T-cell (primary cell): ENCODE results near the gene PTPRT. TPM values are rescaled to one million over a fixed set of nuclear protein-coding genes. Genes with fewer than 3 reads are reported as not detected.

Source experiments
- ATAC-seq, 4 experiments: fragments of 200-7000 bp in 3 of 4; fragments of 150-1000 bp in 1 of 4; cut with Tn5 transposase; replicated peaks in 1 of 4; 1 replicate in 3 of 4; 2 replicates in 1 of 4; pipeline ENCODE4 v1.10.0; 2021; ENCODE audit warnings: moderate library complexity in 3 of 4, mild to moderate bottlenecking in 2 of 4, moderate number of reproducible peaks in 1 of 4
- CTCF ChIA-PET, 2 donors: fragments of 300-600 bp; sonication (Branson Sonifier 250); formaldehyde crosslinking; loops; one replicate each; lab custom pipeline; 2022; ENCODE audit warnings: antibody characterized with exemption in 2 of 2; lab: Charles Lee
- POLR2A ChIA-PET, 2 donors: fragments of 300-600 bp; sonication (Branson Sonifier 250); formaldehyde crosslinking; loops; one replicate each; lab custom pipeline; 2022; ENCODE audit warnings: antibody characterized with exemption in 2 of 2; lab: Charles Lee
- DNase-seq, 35 experiments: peaks; one replicate each; pipeline versions ENCODE4 v3.0.0 to v3.0.0-alpha.2; 2013 to 2023
- H3K27ac ChIP-seq: one replicate; pipeline ENCODE4 v1.5.1; 2013; ENCODE audit warnings: low read length
- H3K27me3 ChIP-seq, 2 experiments: replicated peaks in 1 of 2; 1 replicate in 1 of 2; 2 replicates in 1 of 2; pipeline versions ENCODE4 v1.6.1 to v1.7.0; 2013; ENCODE audit warnings: low read length in 1 of 2, mixed read lengths in 1 of 2; ENCODE audit not compliant: control insufficient read depth in 2 of 2, insufficient read depth in 2 of 2; ENCODE audit errors: extremely low read depth in 1 of 2
- H3K36me3 ChIP-seq, 2 donors: 1 replicate in 1 of 2; 2 replicates in 1 of 2; pipeline versions ENCODE4 v1.6.1 to v1.7.0; 2013; ENCODE audit warnings: low read length in 1 of 2; ENCODE audit not compliant: control insufficient read depth in 2 of 2, insufficient read depth in 1 of 2; ENCODE audit errors: extremely low read depth in 1 of 2
- H3K4me1 ChIP-seq, 2 experiments: 1 replicate in 1 of 2; 2 replicates in 1 of 2; pipeline versions ENCODE4 v1.6.1 to v1.7.0; 2013; ENCODE audit warnings: low read length in 2 of 2, mixed read lengths in 1 of 2; ENCODE audit not compliant: insufficient read depth in 2 of 2, control insufficient read depth in 1 of 2; ENCODE audit errors: extremely low read depth in 1 of 2
- H3K4me3 ChIP-seq, 2 donors: 1 replicate in 1 of 2; 2 replicates in 1 of 2; pipeline versions ENCODE4 v1.5.1 to v1.7.0; 2013; ENCODE audit warnings: mild to moderate bottlenecking in 2 of 2, low read length in 1 of 2, moderate library complexity in 1 of 2; ENCODE audit not compliant: control insufficient read depth in 1 of 2; ENCODE audit errors: extremely low read depth in 1 of 2
- H3K9me3 ChIP-seq: 2 replicates; pipeline ENCODE4 v1.7.0; 2013
- H3K27ac Mint-ChIP-seq, 2 donors: one replicate each; pipeline ENCODE4 v1.8.0; 2020 to 2021; ENCODE audit warnings: mild to moderate bottlenecking in 2 of 2, mixed read lengths in 2 of 2
- H3K27me3 Mint-ChIP-seq, 2 donors: one replicate each; pipeline ENCODE4 v1.8.0; 2021 to 2022; ENCODE audit warnings: mixed read lengths in 2 of 2
- H3K36me3 Mint-ChIP-seq: one replicate; pipeline ENCODE4 v1.8.0; 2021; ENCODE audit warnings: mixed read lengths
- H3K4me1 Mint-ChIP-seq, 3 donors: one replicate each; pipeline ENCODE4 v1.8.0; 2020 to 2022; ENCODE audit warnings: mixed read lengths in 3 of 3, mild to moderate bottlenecking in 1 of 3
- H3K4me3 Mint-ChIP-seq, 3 donors: one replicate each; pipeline ENCODE4 v1.8.0; 2020 to 2022; ENCODE audit warnings: mild to moderate bottlenecking in 3 of 3, mixed read lengths in 3 of 3, moderate library complexity in 3 of 3
- H3K9me3 Mint-ChIP-seq, 3 donors: one replicate each; pipeline ENCODE4 v1.8.0; 2020 to 2022; ENCODE audit warnings: mixed read lengths in 3 of 3
- WGBS: methylation state at CpG from one replicate; pipeline ENCODE4 v1.1.5; 2013; ENCODE audit warnings: missing lambda C conversion rate; ENCODE audit not compliant: insufficient coverage; 5-methylcytosine and 5-hydroxymethylcytosine counted together
- total RNA-seq, 35 experiments: library from RNA in 6 of 35; stranded (reverse) in 6 of 35; fragments of 120-200 nt in 1 of 35; gene quantifications; one replicate each; pipeline versions ENCODE4 v1.2.1 to v1.2.4 and lab custom pipeline; 2013 to 2026

PTPRT gene
- total RNA-seq, 5 donors from 2014 or later (not counting 1 experiment from before 2014, with no cell fraction given) = not detected

DNA sequence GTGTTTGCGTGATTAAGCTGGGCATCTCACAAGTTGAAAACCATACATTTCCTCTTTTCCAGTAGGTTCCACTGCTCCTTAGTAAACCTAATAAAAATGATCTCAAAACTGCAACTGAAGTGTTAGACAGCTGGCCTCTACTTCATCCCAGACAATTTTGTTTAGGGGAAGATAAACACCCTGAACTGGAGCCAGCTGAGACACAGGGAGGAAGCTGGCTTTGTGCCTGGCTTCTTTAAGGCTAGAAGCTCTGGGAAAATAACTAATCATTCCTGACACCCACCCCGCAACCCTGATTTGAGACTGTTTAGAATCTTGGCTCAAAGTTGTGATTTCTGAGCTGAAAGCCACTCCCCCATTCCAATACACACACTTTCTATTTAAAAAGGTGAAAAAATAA is 11.6 kb downstream of the PTPRT start:
- no CpG with 5 or more reads among the region's 2 CpGs for WGBS
- no peaks in the 10 kb centered on the region for H3K36me3 ChIP-seq
- no peak overlapping the region for H3K4me3 Mint-ChIP-seq
- peaks cover 0 to 4% (median 0%) of the 10 kb centered on the region in 3 donors for H3K9me3 Mint-ChIP-seq
- H3K36me3 Mint-ChIP-seq = no peaks in the 10 kb centered on the region
- H3K4me3 ChIP-seq = no peak overlapping the region
- H3K27me3 Mint-ChIP-seq = peaks cover 0 to 5% of the 10 kb centered on the region in 2 donors
- H3K9me3 ChIP-seq = no peaks in the 10 kb centered on the region
- no peaks in the 10 kb centered on the region for H3K27me3 ChIP-seq
- no peak for DNase-seq
- ChIA-PET CTCF (no interaction called here), POLR2A (no interaction called here)
- H3K4me1 ChIP-seq = no peaks in the 10 kb centered on the region
- no peak for ATAC-seq
- H3K27ac ChIP-seq = no peak overlapping the region
- H3K4me1 Mint-ChIP-seq = no peaks in the 10 kb centered on the region
- H3K27ac Mint-ChIP-seq = no peak overlapping the region

DNA sequence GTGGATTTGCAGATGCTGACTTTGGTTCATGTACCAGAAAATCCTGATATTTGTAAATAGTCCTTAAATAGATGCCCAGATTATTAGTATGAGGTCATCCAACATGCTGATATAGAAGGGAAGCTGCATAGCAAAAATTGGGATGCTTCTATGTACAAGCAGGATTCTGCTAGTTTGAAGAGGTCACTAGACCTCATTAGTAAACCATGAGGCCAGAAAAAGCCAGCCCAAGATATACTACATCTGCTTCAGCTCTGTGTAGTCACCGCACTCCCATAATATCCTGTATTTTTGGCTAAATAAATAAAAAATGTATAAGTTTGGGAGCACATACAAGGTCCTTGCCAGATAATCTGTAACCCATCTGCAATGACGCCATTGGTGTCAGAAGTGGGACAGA is 13.0 kb downstream of the PTPRT start:
- peaks cover 0 to 5% (median 4%) of the 10 kb centered on the region in 3 donors for H3K9me3 Mint-ChIP-seq
- H3K27ac Mint-ChIP-seq = no peak overlapping the region

DNA sequence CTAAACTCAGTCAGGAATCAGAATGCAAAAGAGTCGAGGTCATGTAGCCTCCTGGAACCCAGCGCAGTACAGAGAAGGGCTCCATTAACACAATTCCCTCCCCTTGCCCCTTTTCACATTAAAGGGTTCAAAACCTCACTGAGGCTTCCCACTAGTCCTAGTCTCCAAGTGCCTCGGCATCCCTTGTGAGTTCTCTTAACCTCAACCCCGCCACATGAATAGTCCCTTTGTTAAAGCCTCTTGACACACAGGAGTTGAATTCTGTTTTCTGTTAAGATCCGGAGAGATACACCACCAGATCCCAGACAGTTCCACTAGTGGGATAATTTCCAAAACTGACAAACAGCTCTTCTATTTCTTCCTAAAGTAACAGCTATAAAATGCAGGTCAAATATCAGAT is 17.8 kb downstream of the PTPRT start:
- no peaks in the 10 kb centered on the region for H3K27me3 ChIP-seq
- ChIA-PET POLR2A (no interaction called here), CTCF (no interaction called here)
- peaks cover 0 to 5% (median 4%) of the 10 kb centered on the region in 3 donors for H3K9me3 Mint-ChIP-seq
- no peaks in the 10 kb centered on the region for H3K9me3 ChIP-seq
- no peak overlapping the region for H3K27ac ChIP-seq
- no peaks in the 10 kb centered on the region for H3K4me1 ChIP-seq
- 69% methylated on average over 2 of the region's 5 CpGs for WGBS
- no peaks in the 10 kb centered on the region for H3K4me1 Mint-ChIP-seq
- no peaks in the 10 kb centered on the region for H3K36me3 Mint-ChIP-seq
- no peak overlapping the region for H3K27ac Mint-ChIP-seq
- ATAC-seq (no peak), DNase-seq (no peak)
- no peaks in the 10 kb centered on the region for H3K36me3 ChIP-seq
- H3K27me3 Mint-ChIP-seq = peaks cover 0 to 11% of the 10 kb centered on the region in 2 donors
- H3K4me3 Mint-ChIP-seq = no peak overlapping the region
- no peak overlapping the region for H3K4me3 ChIP-seq

More for the DNA sequence above, 13.0 kb downstream of the PTPRT start:
- no peaks in the 10 kb centered on the region for H3K4me1 ChIP-seq
- DNase-seq (no peak), ATAC-seq (no peak)
- no peaks in the 10 kb centered on the region for H3K27me3 ChIP-seq
- Mint-ChIP-seq H3K36me3 (no peaks in the 10 kb centered on the region), H3K4me3 (no peak overlapping the region), H3K27me3 (peaks cover 0 to 11% of the 10 kb centered on the region in 2 donors), H3K4me1 (no peaks in the 10 kb centered on the region)
- no peaks in the 10 kb centered on the region for H3K9me3 ChIP-seq
- POLR2A ChIA-PET = no interaction called here
- CTCF ChIA-PET = no interaction called here
- no peaks in the 10 kb centered on the region for H3K36me3 ChIP-seq
- WGBS = no CpG with 5 or more reads among the region's 2 CpGs
- no peak overlapping the region for H3K27ac ChIP-seq
- H3K4me3 ChIP-seq = no peak overlapping the region

DNA sequence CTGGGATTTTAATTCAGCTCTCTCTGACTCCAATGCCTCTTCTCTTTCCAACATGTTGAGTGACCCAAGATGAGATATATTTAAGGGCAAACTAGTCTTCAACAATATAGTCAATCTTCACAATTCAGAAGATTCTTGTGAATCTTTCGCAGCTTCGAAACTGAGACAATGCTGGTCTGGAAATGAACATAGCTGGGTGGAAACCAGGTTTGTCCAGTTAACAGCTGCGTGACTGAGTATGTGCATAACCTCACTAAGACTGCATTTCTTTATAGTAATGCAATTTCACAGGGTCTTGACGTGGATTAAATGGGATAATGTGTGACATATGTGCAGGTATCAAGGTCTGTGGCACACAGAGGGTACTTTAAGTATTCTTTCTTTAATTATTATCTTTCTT is 18.9 kb downstream of the PTPRT start:
- WGBS = 80% methylated on average over 1 of the region's 4 CpGs
- DNase-seq (no peak), ATAC-seq (no peak)
- H3K27me3 Mint-ChIP-seq = peaks cover 0 to 11% of the 10 kb centered on the region in 2 donors
- H3K4me1 Mint-ChIP-seq = no peaks in the 10 kb centered on the region
- no peaks in the 10 kb centered on the region for H3K27me3 ChIP-seq
- no peaks in the 10 kb centered on the region for H3K9me3 ChIP-seq
- H3K9me3 Mint-ChIP-seq = peaks cover 0 to 8% (median 0%) of the 10 kb centered on the region in 3 donors
- no peak overlapping the region for H3K4me3 Mint-ChIP-seq
- H3K4me3 ChIP-seq = no peak overlapping the region
- H3K27ac Mint-ChIP-seq = no peak overlapping the region
- H3K36me3 Mint-ChIP-seq = no peaks in the 10 kb centered on the region
- ChIA-PET POLR2A (no interaction called here), CTCF (no interaction called here)
- H3K36me3 ChIP-seq = no peaks in the 10 kb centered on the region
- H3K27ac ChIP-seq = no peak overlapping the region
- no peaks in the 10 kb centered on the region for H3K4me1 ChIP-seq

DNA sequence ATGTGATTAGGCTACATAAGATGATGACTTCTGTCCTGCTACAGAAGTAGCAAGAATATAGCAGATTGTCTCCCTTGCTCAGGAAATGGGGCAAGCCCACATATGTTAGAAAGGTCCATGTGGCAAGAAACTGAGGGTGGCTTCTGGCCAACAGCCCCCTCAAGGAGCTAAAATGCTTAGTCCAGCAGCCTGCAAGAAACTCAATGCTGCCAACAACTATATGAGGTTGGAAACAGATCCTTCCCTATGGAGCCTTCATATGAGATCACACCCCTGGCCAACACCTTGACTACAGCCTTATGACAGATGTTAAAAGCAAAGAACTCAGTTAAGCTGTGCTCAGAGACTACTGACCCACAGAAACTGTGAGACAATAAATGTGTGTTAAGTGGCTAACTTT is 22.1 kb downstream of the PTPRT start:
- Mint-ChIP-seq H3K27me3 (peaks cover 0 to 6% of the 10 kb centered on the region in 2 donors), H3K36me3 (no peaks in the 10 kb centered on the region), H3K4me3 (no peak overlapping the region), H3K4me1 (no peaks in the 10 kb centered on the region), H3K27ac (no peak overlapping the region), H3K9me3 (peaks cover 0 to 8% (median 4%) of the 10 kb centered on the region in 3 donors)
- ATAC-seq (no peak), DNase-seq (no peak)
- no peaks in the 10 kb centered on the region for H3K4me1 ChIP-seq
- no peaks in the 10 kb centered on the region for H3K36me3 ChIP-seq
- H3K27me3 ChIP-seq = no peaks in the 10 kb centered on the region
- CTCF ChIA-PET = no interaction called here
- no peak overlapping the region for H3K27ac ChIP-seq
- H3K9me3 ChIP-seq = no peaks in the 10 kb centered on the region
- no peak overlapping the region for H3K4me3 ChIP-seq
- POLR2A ChIA-PET = no interaction called here

DNA sequence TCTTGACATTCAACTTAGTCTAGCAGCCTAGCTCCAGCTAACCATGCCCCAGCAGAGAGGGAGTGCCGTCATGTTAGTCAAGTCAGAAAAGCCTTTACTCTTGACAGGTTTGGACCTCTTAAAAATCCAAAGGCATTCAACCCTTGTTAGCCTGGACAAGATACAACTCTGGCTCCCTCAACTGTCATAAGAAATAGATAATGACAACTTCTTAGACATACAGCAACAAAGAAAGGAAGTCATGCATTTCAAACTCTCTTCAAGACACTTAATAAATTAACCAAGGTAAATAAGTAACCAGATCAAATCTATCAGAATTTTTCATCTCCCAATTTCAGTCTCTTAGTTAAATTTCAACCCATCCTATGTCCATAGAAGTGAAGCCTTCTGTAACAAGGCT is 22.7 kb downstream of the PTPRT start:
- no peaks in the 10 kb centered on the region for H3K4me1 ChIP-seq
- no peak overlapping the region for H3K4me3 Mint-ChIP-seq
- no peaks in the 10 kb centered on the region for H3K4me1 Mint-ChIP-seq
- H3K36me3 Mint-ChIP-seq = no peaks in the 10 kb centered on the region
- ChIA-PET CTCF (no interaction called here), POLR2A (no interaction called here)
- H3K36me3 ChIP-seq = no peaks in the 10 kb centered on the region
- DNase-seq (no peak), ATAC-seq (no peak)
- H3K27me3 Mint-ChIP-seq = no peaks in the 10 kb centered on the region
- no peak overlapping the region for H3K27ac Mint-ChIP-seq
- H3K27ac ChIP-seq = no peak overlapping the region
- H3K4me3 ChIP-seq = no peak overlapping the region
- no peaks in the 10 kb centered on the region for H3K27me3 ChIP-seq
- WGBS = 100% methylated on average over 1 of the region's 1 CpG
- H3K9me3 ChIP-seq = no peaks in the 10 kb centered on the region
- H3K9me3 Mint-ChIP-seq = peaks cover 0 to 5% (median 4%) of the 10 kb centered on the region in 3 donors

DNA sequence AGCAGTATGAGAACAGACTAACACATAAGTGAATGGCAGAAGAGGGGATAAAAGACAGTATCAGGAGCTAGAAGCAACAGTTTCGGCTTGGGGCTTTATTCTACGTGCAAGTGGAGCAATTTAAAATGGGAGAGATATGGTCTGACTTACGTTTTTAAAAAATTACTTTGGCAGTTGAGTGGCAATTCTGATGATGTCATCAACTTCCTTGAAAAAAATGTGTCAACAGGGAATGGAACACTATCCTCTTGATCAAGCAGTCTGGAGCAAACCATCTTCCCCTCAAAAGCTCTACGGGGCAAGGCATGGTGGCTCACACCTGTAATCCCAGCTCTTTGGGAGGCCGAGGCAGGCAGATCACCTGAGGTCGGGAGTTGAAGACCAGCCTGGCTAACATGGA is 24.1 kb downstream of the PTPRT start:
- ATAC-seq (no peak), DNase-seq (no peak)
- ChIA-PET CTCF (no interaction called here), POLR2A (no interaction called here)
- H3K27ac Mint-ChIP-seq = no peak overlapping the region
- no peaks in the 10 kb centered on the region for H3K9me3 ChIP-seq
- H3K4me3 ChIP-seq = no peak overlapping the region
- no peaks in the 10 kb centered on the region for H3K4me1 Mint-ChIP-seq
- H3K4me3 Mint-ChIP-seq = no peak overlapping the region
- peaks cover 0 to 3% of the 10 kb centered on the region in 2 donors for H3K27me3 Mint-ChIP-seq
- H3K36me3 ChIP-seq = no peaks in the 10 kb centered on the region
- H3K36me3 Mint-ChIP-seq = no peaks in the 10 kb centered on the region
- WGBS = 86% methylated on average over 5 of the region's 6 CpGs
- H3K27me3 ChIP-seq = peaks cover 0 to 3% of the 10 kb centered on the region in 2 experiments
- H3K9me3 Mint-ChIP-seq = peaks cover 0 to 4% (median 3%) of the 10 kb centered on the region in 3 donors
- H3K27ac ChIP-seq = no peak overlapping the region
- no peaks in the 10 kb centered on the region for H3K4me1 ChIP-seq
